Measurements from ENCODE around the gene PDE4DIP.
"Not testable (repeated sequence)": the region's sequence is repeated elsewhere in the genome, so short reads cannot be mapped to it uniquely, and the experiment has no call there.

The PDE4DIP gene

DNA sequence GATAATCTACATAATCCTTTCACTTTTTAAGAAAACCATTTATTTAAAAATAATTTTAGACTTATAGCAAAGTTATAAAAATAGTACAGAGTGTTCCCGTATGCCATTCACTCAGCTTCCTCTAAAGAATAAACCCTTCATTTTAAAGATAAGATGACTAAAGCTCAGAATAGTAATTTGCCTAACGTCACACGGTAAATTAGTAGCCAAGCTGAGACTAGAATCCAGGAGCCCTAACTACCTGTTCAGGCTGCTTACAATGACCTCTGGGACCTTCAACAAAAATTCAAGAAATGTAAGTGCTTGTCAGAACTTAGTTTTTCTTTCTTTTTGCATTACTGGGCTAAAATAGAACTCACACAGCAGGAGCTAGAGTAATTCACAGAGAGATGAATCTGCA, 56.5 kb downstream of the PDE4DIP start:
- H3K9me3 ChIP-seq (ENCODE audit: control insufficient read depth in 1 of 2, low read length in 2 of 2); H3K27ac ChIP-seq (ENCODE audit: low read length); H3K27me3 ChIP-seq (ENCODE audit: low read depth, low read length); H3K36me3 ChIP-seq (ENCODE audit: control insufficient read depth in 1 of 2, insufficient read depth in 2 of 2, low read length in 2 of 2); H3K4me1 ChIP-seq (ENCODE audit: control insufficient read depth in 1 of 2, insufficient read depth in 2 of 2, low read length in 2 of 2); H3K4me3 ChIP-seq (ENCODE audit: low read depth in 1 of 2, low read length in 2 of 2): not testable (repeated sequence)

DNA sequence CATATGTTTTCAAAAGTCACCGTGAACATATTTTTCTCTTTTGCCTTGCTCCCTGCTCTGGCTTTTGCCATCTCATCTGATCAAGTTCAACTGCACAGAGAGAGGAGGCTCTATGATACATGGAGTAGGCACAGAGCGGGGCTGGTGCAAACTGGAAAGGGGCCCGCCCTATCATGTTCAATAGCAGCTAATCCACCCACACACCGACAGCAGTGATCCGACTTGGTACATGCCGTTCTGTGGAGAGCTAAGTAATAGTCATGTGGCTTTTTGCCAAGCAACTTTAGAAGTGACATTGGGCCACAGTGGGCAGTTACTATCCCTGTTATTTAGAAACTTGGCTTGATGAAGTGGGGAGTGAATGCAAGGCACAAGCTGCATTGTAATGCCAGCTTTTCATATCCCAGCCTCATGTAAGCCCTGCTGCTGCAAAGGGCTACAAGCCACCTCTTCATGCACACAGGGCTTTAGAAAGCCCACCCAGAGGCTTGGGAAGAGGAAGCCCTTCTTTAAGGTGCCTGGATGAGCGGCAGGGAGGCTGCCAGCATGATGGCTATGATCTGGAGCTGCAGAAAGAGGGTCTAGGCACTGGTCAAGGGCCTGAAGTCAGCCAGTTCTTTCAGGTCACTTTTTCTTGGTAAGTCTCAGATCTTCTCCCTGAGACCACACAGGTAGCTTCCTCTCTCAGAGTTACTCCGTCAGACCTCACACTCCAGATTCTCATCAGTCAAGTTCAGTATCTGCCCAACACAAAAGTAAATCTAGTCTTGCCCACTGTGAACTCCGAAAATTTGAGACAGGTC, 57.1 kb downstream of the PDE4DIP start:
- not testable (repeated sequence) for H3K9me3 ChIP-seq (ENCODE audit: control insufficient read depth in 1 of 2, low read length in 2 of 2); H3K27me3 ChIP-seq (ENCODE audit: low read depth, low read length); H3K4me3 ChIP-seq (ENCODE audit: low read depth in 1 of 2, low read length in 2 of 2); H3K36me3 ChIP-seq (ENCODE audit: control insufficient read depth in 1 of 2, insufficient read depth in 2 of 2, low read length in 2 of 2); H3K4me1 ChIP-seq (ENCODE audit: control insufficient read depth in 1 of 2, insufficient read depth in 2 of 2, low read length in 2 of 2); H3K27ac ChIP-seq (ENCODE audit: low read length)

DNA sequence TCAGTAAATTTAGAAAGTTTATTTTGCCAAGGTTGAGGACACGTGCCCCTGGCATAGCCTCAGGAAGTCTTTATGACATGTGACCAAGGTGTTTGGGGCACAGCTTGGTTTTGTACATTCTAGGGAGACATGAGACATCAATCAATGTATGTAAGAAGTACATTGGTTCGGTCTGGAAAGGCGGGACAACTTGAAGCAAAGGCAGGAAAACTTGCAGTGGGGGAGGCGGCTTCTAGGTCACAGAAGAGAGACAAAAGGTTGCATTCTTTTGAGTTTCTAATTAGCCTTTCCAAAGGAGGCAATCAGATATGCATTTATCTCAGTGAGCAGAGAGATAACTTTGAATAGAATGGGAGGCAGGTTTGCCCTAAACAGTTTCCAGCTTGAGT, 57.7 kb downstream of the PDE4DIP start:
- not testable (repeated sequence) for H3K9me3 ChIP-seq (ENCODE audit: control insufficient read depth in 1 of 2, low read length in 2 of 2); H3K27ac ChIP-seq (ENCODE audit: low read length)

DNA sequence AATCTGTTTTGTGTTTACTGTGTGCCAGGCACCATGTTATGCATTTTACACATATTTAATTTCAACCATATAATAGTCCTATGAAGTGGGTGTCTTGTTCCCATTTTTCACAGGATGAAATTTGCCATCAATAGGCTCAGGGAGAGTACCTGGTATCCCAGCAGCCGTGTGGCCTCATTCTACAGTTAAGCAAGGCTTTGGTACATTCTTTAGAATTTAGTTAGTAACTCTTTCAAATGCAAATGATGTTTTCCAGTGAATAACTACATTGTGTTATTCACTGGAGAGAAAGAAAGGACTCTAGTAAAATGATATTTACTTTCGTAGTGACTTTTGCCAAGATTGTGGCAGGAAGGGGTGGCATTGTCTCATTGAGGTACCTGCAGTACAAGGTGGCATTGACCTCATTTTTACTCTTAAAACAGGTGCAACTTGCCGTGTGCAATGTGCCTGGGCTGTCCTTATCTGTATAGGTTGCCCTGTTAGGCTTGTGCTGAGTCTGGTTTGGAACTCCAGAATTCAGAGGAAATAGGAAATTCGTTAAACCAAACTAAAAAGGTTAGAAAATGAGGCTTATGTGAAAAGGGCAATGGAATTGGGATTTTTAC, 65.1 kb downstream of the PDE4DIP start:
- not testable (repeated sequence) for H3K9me3 ChIP-seq (ENCODE audit: control insufficient read depth in 1 of 2, low read length in 2 of 2); H3K4me3 ChIP-seq (ENCODE audit: low read depth in 1 of 2, low read length in 2 of 2); H3K27me3 ChIP-seq (ENCODE audit: low read depth, low read length); H3K27ac ChIP-seq (ENCODE audit: low read length); H3K4me1 ChIP-seq (ENCODE audit: control insufficient read depth in 1 of 2, insufficient read depth in 2 of 2, low read length in 2 of 2); H3K36me3 ChIP-seq (ENCODE audit: control insufficient read depth in 1 of 2, insufficient read depth in 2 of 2, low read length in 2 of 2)

More for the DNA sequence above, 57.7 kb downstream of the PDE4DIP start:
- H3K27me3 ChIP-seq (ENCODE audit: low read depth, low read length); H3K4me1 ChIP-seq (ENCODE audit: control insufficient read depth in 1 of 2, insufficient read depth in 2 of 2, low read length in 2 of 2); H3K36me3 ChIP-seq (ENCODE audit: control insufficient read depth in 1 of 2, insufficient read depth in 2 of 2, low read length in 2 of 2); H3K4me3 ChIP-seq (ENCODE audit: low read depth in 1 of 2, low read length in 2 of 2): not testable (repeated sequence)

DNA sequence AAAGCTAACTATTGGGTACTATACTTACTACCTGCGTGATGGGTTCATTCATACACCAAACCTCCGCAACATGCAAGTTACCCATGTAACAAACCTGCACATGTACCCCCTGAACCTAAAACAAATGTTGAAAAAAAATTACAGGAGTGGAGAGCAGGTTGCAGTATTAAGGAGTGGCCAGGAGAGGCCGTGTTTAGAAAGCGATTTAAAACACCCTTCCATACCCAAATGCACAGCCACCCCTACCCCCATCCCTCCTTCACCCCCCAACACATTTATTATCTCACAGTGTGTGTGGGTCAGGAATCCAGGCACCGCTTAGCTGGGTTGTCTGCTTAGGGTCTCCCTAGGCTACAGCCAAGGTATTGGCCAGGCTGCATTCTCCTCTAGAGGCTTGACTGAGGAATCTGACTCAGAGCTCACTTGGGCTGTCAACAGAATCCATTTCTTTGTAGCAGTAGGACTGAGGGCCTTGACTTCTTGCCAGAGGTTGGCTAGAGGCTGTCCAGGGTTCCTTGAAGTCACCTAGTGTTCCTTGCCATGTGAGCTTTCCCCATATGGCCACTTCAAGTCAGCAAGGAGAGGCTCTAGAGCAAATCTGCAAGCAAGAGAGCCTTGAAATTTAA, 67.2 kb downstream of the PDE4DIP start:
- H3K27me3 ChIP-seq (ENCODE audit: low read depth, low read length); H3K4me3 ChIP-seq (ENCODE audit: low read depth in 1 of 2, low read length in 2 of 2); H3K36me3 ChIP-seq (ENCODE audit: control insufficient read depth in 1 of 2, insufficient read depth in 2 of 2, low read length in 2 of 2); H3K9me3 ChIP-seq (ENCODE audit: control insufficient read depth in 1 of 2, low read length in 2 of 2); H3K4me1 ChIP-seq (ENCODE audit: control insufficient read depth in 1 of 2, insufficient read depth in 2 of 2, low read length in 2 of 2); H3K27ac ChIP-seq (ENCODE audit: low read length): not testable (repeated sequence)

DNA sequence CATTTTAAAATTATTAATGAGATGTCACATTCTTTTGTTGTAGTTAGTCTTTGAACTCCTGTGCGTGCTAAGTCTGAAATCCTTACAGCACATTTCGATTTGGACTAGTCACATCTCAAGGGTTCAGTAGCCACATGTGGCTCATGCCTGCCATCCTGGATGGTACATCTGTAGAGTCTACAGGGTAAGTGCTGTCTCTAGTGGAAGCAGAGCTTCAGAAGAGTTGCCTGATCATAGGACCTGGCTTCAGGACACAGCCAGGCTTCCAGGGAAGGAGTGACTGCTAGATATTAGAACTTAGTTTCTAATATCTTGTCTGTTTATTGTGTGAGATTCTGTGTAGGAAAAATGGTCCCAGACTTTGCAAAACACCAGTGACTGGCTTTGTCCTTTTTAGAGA, 72.0 kb downstream of the PDE4DIP start:
- H3K4me1 ChIP-seq (ENCODE audit: control insufficient read depth in 1 of 2, insufficient read depth in 2 of 2, low read length in 2 of 2); H3K27ac ChIP-seq (ENCODE audit: low read length); H3K27me3 ChIP-seq (ENCODE audit: low read depth, low read length); H3K4me3 ChIP-seq (ENCODE audit: low read depth in 1 of 2, low read length in 2 of 2); H3K9me3 ChIP-seq (ENCODE audit: control insufficient read depth in 1 of 2, low read length in 2 of 2); H3K36me3 ChIP-seq (ENCODE audit: control insufficient read depth in 1 of 2, insufficient read depth in 2 of 2, low read length in 2 of 2): not testable (repeated sequence)

DNA sequence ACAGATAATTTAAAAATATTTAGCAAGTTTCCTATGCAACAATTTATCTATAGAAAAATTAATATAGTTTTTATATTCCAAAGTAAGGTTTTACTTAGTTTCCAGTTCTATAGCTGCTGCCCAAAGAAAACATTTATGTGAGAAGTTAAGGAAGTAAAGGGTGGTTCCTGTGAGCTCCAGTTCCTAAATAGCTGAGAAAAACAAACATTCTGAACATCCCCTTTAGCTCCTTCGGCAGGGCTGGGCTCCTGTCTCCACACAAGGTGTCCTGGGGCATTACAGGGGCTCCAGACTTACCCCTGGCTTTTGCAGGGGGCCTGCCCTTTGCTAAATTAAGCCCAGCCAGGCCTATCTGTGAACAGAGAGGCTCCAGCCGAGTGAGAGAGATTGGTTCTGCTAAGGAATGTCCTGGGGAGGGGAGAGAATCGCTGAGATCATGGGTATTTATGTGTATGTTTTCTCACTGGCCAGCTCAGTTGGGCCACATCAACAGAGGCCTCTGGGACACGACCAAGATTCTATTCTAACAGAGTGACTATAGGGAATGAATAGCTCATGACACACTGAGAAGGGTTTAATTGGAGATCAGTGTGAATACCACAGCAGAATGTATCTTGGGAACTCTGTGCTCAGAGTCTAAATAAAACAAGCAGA, 72.6 kb downstream of the PDE4DIP start:
- H3K27me3 ChIP-seq (ENCODE audit: low read depth, low read length); H3K4me1 ChIP-seq (ENCODE audit: control insufficient read depth in 1 of 2, insufficient read depth in 2 of 2, low read length in 2 of 2); H3K4me3 ChIP-seq (ENCODE audit: low read depth in 1 of 2, low read length in 2 of 2); H3K27ac ChIP-seq (ENCODE audit: low read length); H3K36me3 ChIP-seq (ENCODE audit: control insufficient read depth in 1 of 2, insufficient read depth in 2 of 2, low read length in 2 of 2); H3K9me3 ChIP-seq (ENCODE audit: control insufficient read depth in 1 of 2, low read length in 2 of 2): not testable (repeated sequence)

DNA sequence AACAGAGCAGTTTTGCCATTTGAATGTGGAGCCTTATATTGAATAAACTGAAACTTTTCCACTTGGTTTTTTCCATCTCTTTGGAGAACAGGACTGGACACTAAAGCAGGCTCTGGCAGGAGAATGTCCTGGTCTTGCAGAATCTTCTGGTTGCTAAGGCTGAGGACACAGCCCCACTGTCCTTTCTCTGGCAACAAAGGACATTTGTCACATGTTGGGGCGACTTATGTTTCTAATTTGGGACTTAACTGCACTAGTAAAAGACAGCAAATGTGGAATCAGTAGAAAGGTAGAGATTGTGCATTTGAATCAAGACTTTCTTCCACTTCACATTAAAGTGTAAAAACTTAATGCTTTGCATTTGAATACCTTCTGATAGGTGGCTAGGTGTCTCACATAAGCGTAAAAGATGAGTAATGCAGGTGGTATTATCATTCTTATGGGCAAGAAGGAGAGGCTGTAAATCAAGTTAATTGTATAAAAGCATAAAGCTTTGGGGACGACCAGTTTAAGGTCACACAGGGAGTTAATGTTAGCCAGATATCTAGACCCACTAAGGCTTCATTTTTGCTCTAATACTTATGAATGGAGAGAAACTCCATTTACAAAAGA, 74.7 kb downstream of the PDE4DIP start:
- H3K9me3 ChIP-seq (ENCODE audit: control insufficient read depth in 1 of 2, low read length in 2 of 2); H3K27me3 ChIP-seq (ENCODE audit: low read depth, low read length); H3K4me3 ChIP-seq (ENCODE audit: low read depth in 1 of 2, low read length in 2 of 2); H3K27ac ChIP-seq (ENCODE audit: low read length); H3K36me3 ChIP-seq (ENCODE audit: control insufficient read depth in 1 of 2, insufficient read depth in 2 of 2, low read length in 2 of 2); H3K4me1 ChIP-seq (ENCODE audit: control insufficient read depth in 1 of 2, insufficient read depth in 2 of 2, low read length in 2 of 2): not testable (repeated sequence)

DNA sequence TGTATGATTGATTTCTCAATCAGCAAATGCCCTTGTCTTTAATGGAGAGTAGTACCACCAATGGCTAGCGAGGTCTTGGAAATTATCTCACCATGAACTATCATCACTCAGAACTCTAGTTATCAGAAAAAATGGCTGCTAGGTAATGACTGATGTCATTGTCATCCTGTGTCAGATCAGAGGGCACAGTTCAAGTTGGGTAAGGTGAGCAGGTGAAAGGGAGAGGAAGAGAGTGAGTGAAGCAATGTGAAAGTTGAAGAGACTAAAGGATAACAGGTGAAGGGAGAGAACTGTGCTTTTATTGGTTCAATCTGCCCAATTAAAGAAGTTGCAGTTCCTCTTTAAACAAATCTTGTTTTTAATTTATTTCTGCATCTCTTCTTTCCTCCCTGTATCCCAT, 76.8 kb downstream of the PDE4DIP start:
- H3K4me1 ChIP-seq (ENCODE audit: control insufficient read depth in 1 of 2, insufficient read depth in 2 of 2, low read length in 2 of 2); H3K27ac ChIP-seq (ENCODE audit: low read length); H3K27me3 ChIP-seq (ENCODE audit: low read depth, low read length); H3K36me3 ChIP-seq (ENCODE audit: control insufficient read depth in 1 of 2, insufficient read depth in 2 of 2, low read length in 2 of 2); H3K4me3 ChIP-seq (ENCODE audit: low read depth in 1 of 2, low read length in 2 of 2); H3K9me3 ChIP-seq (ENCODE audit: control insufficient read depth in 1 of 2, low read length in 2 of 2): not testable (repeated sequence)

DNA sequence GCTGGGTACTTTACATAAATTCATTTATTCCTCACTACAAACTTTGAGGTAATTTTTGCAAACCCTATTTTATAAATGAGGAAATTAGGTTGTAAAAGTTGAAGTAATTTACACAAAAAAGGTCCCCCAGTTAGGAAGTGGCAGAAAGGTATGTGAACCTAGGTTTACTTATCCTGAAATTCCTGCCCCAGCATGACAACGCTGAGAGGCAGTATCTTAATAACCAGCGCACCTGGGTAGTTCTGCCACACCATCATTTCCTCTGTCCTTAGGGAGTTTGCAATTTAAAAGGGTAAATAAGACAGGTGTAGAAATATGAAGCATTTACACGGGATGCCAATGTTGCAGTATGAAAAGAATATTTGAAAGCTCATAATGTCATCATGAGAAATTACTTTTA, 79.6 kb downstream of the PDE4DIP start:
- not testable (repeated sequence) for H3K27ac ChIP-seq (ENCODE audit: low read length); H3K9me3 ChIP-seq (ENCODE audit: control insufficient read depth in 1 of 2, low read length in 2 of 2); H3K4me1 ChIP-seq (ENCODE audit: control insufficient read depth in 1 of 2, insufficient read depth in 2 of 2, low read length in 2 of 2); H3K4me3 ChIP-seq (ENCODE audit: low read depth in 1 of 2, low read length in 2 of 2); H3K36me3 ChIP-seq (ENCODE audit: control insufficient read depth in 1 of 2, insufficient read depth in 2 of 2, low read length in 2 of 2); H3K27me3 ChIP-seq (ENCODE audit: low read depth, low read length)

DNA sequence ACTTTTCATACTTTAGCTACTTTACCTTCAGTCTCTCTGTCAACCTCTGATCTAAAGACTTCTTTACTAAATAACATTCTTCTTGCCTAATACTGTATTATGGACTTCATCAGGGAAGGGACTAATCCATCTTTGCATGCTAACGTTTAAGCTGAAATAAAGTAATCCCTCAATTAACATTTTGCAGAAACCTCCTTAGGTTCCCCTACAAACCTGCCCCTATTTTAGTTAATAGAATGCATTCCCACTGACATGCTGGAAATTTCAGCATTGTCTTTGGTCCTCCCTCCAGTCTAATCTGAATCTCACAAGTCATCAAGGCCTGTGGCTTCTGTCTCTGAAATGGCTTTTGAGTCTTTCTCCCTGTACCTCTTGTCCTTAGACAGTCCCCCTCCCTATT, 83.4 kb downstream of the PDE4DIP start:
- not testable (repeated sequence) for H3K36me3 ChIP-seq (ENCODE audit: control insufficient read depth in 1 of 2, insufficient read depth in 2 of 2, low read length in 2 of 2); H3K27ac ChIP-seq (ENCODE audit: low read length); H3K9me3 ChIP-seq (ENCODE audit: control insufficient read depth in 1 of 2, low read length in 2 of 2); H3K4me3 ChIP-seq (ENCODE audit: low read depth in 1 of 2, low read length in 2 of 2); H3K27me3 ChIP-seq (ENCODE audit: low read depth, low read length); H3K4me1 ChIP-seq (ENCODE audit: control insufficient read depth in 1 of 2, insufficient read depth in 2 of 2, low read length in 2 of 2)
